ENCODE results near the gene NUBP2.

NUBP2 gene

DNA sequence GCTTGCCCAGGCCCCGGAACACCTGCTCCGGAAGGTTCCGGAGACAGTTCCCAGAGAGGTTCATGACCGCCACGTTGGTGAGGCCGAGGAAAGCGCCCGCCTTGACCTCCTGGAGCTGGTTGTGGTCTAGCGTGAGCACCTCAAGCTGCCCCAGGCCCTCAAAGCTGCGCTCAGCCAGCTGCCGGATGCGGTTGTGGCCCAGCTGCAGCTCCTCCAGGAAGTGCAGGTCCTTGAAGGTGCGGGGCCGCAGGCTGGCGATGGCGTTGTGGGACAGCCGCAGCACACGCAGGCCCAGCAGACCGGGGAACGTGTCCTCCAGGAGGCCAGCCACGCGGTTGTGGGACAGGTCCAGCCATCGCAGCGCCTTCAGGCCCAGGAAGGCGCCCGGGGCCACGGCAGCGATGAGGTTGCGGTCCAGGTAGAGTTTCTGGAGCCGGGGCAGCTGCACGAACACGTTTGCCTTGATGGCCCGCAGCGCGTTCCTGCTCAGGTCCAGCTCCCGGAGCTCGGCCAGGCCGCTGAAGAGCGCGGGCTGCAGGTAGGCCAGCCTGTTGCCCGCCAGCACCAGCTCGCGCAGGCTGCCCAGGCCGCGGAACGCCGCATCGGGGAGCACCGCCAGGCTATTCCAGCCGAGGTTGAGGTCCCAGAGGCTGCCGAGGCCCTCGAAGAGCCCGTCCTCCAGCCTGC lies 8.6 kb downstream of the NUBP2 start:
- no peak overlapping the region for H3K4me3 ChIP-seq (ENCODE audit: low read depth, low read length)
- no peak for DNase-seq (ENCODE audit: low read depth)
- TF ChIP-seq, protein P1, sequence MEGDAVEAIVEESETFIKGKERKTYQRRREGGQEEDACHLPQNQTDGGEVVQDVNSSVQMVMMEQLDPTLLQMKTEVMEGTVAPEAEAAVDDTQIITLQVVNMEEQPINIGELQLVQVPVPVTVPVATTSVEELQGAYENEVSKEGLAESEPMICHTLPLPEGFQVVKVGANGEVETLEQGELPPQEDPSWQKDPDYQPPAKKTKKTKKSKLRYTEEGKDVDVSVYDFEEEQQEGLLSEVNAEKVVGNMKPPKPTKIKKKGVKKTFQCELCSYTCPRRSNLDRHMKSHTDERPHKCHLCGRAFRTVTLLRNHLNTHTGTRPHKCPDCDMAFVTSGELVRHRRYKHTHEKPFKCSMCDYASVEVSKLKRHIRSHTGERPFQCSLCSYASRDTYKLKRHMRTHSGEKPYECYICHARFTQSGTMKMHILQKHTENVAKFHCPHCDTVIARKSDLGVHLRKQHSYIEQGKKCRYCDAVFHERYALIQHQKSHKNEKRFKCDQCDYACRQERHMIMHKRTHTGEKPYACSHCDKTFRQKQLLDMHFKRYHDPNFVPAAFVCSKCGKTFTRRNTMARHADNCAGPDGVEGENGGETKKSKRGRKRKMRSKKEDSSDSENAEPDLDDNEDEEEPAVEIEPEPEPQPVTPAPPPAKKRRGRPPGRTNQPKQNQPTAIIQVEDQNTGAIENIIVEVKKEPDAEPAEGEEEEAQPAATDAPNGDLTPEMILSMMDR (conservative IDR thresholded peaks at IDR 0.05; ENCODE audit: low read depth, low read length), result no peak

DNA sequence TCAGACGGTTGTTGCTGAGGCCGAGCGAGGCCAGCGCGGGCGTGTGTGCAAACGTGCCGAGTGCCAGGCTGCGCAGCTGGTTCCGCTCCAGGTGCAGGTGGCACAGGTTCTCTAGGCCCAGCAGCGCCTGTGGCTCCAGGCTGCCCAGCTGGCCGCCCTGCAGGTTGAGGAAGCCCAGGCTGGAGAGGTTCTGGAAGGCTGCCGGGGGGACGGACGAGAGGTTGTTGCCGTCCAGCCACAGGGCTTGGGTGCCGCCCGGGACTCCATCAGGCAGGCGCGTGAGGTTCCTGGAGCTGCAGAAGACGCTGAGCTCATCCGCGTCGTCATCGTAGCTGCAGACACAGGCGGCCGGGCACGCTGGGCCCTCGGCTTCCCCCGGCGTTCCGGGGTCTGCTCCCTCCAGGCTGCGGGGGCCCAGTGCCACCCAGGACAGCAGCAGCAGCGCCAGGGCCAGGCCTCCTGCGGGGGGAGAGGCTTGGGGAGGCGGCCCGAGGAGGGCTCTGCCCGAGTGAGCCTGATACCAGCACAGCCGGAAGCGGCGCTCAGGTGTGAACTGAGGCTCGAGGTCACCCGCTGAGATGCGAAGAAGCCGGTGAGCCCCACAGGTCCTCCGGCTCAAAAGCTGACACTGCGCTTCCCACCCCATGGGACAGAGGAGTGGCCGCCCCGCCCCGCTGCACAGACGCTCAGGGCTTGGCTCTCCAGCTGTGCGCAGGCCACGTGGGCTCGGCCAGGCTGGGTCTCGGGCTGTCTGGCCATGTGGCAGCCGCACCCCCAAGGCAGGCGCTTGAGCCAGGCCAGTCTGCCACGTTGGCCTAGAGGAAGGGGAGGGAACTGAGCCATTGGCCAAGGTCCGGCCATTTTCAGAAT lies 9.4 kb downstream of the NUBP2 start:
- H3K4me3 ChIP-seq (ENCODE audit: low read depth, low read length), result no peak overlapping the region
- TF ChIP-seq, protein P1 (conservative IDR thresholded peaks at IDR 0.05; ENCODE audit: low read depth, low read length), result no peak
- no peak for DNase-seq (ENCODE audit: low read depth)

DNA sequence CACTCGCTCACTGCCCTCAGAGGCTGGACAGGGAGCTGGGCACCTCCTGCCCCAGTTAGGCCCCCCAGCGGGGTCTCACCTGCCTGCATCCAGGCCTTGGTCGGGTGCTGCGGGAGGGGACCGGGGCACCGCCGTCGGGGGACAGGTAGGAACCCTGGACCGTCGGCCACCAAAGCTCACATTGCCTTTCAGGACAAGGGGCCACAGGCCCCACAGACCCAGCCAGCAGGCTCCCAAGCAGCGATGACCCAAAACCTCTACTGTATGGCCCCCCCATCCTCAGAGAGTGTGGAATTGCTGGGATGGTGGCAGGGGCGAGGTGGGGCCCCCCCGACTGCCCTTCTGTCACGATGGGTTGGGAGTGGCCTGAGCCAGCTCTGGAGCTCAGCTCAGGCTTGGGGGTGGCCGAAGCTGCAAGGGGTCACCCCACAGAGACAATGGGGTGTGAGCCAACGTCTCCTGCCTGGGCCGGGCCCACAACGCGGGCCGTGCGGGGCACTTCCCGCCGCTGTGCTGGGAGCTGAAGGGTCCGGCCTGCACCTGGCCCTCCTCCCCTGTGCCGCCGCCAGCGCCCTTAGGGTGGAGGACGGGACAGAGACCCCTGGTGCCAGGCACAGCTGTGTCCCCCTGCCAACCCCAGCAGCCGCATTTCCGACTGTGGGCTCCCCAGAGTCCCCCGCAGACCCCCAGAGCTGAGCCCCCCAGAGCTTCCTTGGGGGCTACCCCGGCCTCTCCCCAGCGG lies 10.2 kb downstream of the NUBP2 start:
- no peak overlapping the region for H3K4me3 ChIP-seq (ENCODE audit: low read depth, low read length)
- TF ChIP-seq, protein P1 (conservative IDR thresholded peaks at IDR 0.05; ENCODE audit: low read depth, low read length), result no peak
- no peak for DNase-seq (ENCODE audit: low read depth)

DNA sequence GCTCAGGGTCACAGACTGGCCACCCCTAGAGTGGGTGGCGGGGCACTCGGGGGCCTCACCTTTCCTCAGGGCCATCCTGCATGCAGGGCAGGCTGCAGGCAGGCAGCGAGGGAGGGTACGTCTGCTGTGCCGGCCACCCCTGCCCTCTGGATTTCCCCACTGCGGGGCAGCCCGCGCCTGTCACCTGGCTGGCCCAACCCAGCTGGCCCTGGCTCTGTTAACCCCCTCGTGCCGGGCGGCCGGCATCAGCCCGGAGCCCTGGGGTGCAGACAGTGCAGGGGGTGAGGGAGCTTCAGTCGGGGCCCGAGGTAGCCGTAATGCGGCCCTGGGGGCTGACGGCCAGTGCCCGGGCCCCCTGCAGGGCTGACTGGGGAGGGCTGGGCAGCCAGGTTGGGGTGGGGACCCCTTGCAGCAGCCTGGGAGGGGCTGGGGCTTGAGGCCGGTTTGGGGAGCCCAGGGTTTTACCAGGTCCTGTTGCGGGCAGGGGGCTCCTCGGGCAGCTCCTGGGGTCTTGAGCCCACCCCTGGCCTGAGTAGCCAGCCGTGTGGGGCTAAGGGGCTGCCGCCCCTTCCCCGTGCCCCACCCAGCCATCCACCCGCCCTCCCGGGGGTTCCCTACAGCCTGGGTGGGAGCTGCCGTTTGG lies 10.9 kb downstream of the NUBP2 start, which contains the start of gene IGFALS:
IGFALS (minus strand) TSS at position 128 of the 643 bp plus-strand sequence; CDS start at position 75, 53 bp downstream.
- no peak for DNase-seq (ENCODE audit: low read depth)
- TF ChIP-seq, protein P1 (conservative IDR thresholded peaks at IDR 0.05; ENCODE audit: low read depth, low read length), result no peak
- no peak within 1 kb of the TSS for H3K4me3 ChIP-seq (ENCODE audit: low read depth, low read length)

DNA sequence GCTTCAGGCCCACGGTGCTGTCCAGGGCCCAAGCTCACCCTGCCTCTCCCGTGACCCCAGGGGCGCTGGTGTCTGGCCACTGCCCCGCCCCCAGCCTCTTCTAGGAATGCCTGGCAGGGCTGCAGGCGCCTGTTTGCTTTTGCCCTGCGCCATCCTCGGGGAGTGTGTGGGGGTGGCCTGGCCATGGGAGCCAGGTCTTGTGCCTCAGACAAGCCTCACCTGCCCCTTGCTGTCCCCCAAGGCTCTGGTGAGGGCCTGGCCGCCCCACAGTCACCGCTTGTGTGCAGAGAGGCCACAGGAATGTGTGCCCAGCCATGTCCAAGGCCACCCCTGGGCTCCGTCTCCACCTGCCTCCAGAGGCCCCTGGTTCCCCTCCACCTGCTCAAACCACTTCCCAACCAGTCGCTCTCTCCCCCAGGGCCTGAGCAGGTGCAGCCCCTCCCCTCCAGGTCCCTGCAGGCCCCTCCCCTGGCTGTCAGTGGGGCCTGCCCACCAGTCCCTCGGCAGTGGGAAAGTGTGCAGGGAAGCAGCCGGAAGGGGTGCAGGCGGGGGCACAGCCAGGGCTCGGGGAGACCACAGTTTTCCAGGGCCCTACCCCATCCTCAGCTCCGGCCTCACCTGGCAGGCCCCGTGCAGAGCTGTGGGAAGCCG lies 11.6 kb downstream of the NUBP2 start:
- no peak overlapping the region for H3K4me3 ChIP-seq (ENCODE audit: low read depth, low read length)
- TF ChIP-seq, protein P1 (conservative IDR thresholded peaks at IDR 0.05; ENCODE audit: low read depth, low read length), result no peak
- no peak for DNase-seq (ENCODE audit: low read depth)

All from choroid plexus epithelial cell (primary cell).